ENCODE data around the gene TBC1D2B. TPM values are rescaled to one million over a fixed set of nuclear protein-coding genes. Genes with fewer than 3 reads are reported as not detected.

The TBC1D2B gene
- total RNA-seq, 1 donor from 2014 or later, result 13.8 TPM

DNA sequence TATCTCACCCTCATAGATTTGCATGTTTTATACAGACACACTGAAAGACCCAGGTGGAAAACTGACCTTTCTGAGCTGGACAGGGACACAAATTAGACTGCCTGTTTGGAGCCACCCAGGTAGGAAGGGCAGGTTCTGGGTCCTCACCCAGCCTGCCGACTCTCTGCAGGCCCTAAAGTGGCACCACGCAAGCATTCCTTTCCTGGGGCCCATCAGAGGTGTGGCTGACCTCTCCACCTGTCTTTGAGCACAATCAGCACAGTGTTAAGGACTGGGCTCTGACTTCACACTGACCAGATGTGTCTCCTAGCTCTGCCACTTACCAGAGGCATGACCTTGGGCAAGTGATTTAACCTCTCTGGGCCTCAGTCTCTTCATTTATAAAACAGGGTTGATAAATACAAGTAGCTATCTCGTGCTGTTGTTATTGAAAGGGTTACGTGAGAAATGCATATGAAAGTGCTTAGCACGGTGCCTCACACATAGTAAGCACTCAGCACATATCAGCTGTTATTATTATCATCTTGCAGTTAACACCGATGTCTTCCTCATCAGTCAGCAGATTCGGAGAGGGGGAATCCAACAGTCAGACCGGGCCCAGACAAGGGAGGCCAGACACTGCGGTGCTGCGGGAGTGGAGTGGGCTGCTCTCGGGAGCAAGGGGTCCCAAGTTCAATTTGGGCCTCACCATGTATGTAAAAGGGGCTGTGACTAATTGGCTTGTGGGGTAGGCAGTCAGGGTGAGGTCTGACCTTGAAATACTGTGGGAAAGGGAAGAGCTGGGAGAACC lies 2.0 kb upstream of the TBC1D2B start:
- H3K27me3 Mint-ChIP-seq (ENCODE audit: unreplicated experiment), result peaks cover 4% of the 10 kb centered on the region
- H3K36me3 Mint-ChIP-seq (ENCODE audit: low read depth, unreplicated experiment), result peaks cover 4% of the 10 kb centered on the region
- TF ChIP-seq, protein P1, sequence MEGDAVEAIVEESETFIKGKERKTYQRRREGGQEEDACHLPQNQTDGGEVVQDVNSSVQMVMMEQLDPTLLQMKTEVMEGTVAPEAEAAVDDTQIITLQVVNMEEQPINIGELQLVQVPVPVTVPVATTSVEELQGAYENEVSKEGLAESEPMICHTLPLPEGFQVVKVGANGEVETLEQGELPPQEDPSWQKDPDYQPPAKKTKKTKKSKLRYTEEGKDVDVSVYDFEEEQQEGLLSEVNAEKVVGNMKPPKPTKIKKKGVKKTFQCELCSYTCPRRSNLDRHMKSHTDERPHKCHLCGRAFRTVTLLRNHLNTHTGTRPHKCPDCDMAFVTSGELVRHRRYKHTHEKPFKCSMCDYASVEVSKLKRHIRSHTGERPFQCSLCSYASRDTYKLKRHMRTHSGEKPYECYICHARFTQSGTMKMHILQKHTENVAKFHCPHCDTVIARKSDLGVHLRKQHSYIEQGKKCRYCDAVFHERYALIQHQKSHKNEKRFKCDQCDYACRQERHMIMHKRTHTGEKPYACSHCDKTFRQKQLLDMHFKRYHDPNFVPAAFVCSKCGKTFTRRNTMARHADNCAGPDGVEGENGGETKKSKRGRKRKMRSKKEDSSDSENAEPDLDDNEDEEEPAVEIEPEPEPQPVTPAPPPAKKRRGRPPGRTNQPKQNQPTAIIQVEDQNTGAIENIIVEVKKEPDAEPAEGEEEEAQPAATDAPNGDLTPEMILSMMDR (IDR thresholded peaks at IDR 0.05; ENCODE audit: unreplicated experiment), result no peak
- no peak overlapping the region for H3K27ac Mint-ChIP-seq (ENCODE audit: unreplicated experiment)
- H3K4me3 Mint-ChIP-seq (ENCODE audit: unreplicated experiment), result no peak overlapping the region
- peaks cover 17% of the 10 kb centered on the region for H3K4me1 Mint-ChIP-seq (ENCODE audit: unreplicated experiment)
- no peak for DNase-seq (ENCODE audit: low spot score)
- no peaks in the 10 kb centered on the region for H3K9me3 Mint-ChIP-seq (ENCODE audit: unreplicated experiment)

DNA sequence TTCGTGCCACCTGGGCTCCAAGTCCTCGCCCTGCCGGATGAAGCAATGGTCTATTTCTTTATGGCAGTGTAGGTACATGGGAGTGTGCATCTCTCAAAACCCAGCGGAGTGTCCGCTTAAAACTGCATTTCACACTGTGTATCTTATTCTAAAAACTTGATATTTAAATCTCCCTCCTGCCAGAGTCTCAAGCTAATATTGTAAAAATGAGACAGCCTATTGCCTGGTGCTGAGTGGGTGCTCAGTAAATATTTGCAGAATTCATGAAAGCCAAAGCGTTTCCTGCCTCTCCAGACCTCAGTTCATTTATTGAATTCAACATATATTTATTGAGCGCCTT lies 330 bp upstream of the TBC1D2B start:
- H3K9me3 Mint-ChIP-seq (ENCODE audit: unreplicated experiment), result no peaks in the 10 kb centered on the region
- peaks cover 4% of the 10 kb centered on the region for H3K27me3 Mint-ChIP-seq (ENCODE audit: unreplicated experiment)
- no peak overlapping the region for H3K27ac Mint-ChIP-seq (ENCODE audit: unreplicated experiment)
- TF ChIP-seq, protein P1 (IDR thresholded peaks at IDR 0.05; ENCODE audit: unreplicated experiment), result no peak
- H3K36me3 Mint-ChIP-seq (ENCODE audit: low read depth, unreplicated experiment), result peaks cover 4% of the 10 kb centered on the region
- peak overlapping the region; percentile 87 for H3K4me3 Mint-ChIP-seq (ENCODE audit: unreplicated experiment)
- H3K4me1 Mint-ChIP-seq (ENCODE audit: unreplicated experiment), result peaks cover 19% of the 10 kb centered on the region
- DNase-seq (ENCODE audit: low spot score), result no peak

DNA sequence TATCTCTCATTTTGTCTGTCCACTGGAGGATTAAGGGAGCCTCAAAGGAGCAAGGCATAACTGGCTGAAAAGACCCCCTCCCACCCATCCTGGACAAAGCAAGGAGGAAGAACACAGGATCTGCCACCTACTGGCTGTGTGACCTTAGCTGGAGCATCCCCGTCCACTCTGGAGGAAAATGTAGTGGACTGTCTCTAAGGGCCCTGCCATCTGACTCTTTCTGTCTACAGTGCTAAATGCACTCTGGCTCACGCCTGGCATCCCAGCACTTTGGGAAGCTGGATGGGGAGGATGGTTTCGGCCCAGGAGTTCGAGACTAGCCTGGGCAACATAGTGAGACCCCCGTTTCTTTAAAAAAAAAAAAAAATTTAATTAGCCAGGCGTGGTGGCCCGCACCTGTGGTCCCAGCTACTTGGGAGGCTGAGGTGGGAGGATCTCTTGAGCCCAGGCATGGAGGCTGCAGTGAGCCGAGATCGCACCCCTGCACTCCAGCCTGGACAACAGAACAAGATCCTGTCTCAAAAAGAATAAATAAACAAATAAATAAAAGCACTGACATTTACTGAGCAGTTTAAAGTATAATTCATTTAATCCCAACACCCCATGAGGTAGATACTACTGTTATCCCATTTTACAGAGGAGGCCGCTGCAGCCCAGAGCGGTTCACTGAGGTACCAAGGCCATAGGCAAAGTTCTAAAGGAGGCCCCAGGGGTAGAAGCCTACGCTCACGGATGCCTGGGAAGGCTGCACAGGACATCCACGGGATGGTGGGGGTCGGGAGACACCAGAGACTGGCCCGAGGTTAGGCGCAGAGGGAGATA lies 1.1 kb downstream of the TBC1D2B start:
- TF ChIP-seq, protein P1 (IDR thresholded peaks at IDR 0.05; ENCODE audit: unreplicated experiment), result no peak
- DNase-seq (ENCODE audit: low spot score), result no peak
- peak overlapping the region; percentile 96 for H3K4me3 Mint-ChIP-seq (ENCODE audit: unreplicated experiment)
- no peak overlapping the region for H3K27ac Mint-ChIP-seq (ENCODE audit: unreplicated experiment)
- no peaks in the 10 kb centered on the region for H3K9me3 Mint-ChIP-seq (ENCODE audit: unreplicated experiment)
- peaks cover 5% of the 10 kb centered on the region for H3K27me3 Mint-ChIP-seq (ENCODE audit: unreplicated experiment)
- H3K36me3 Mint-ChIP-seq (ENCODE audit: low read depth, unreplicated experiment), result peaks cover 4% of the 10 kb centered on the region
- H3K4me1 Mint-ChIP-seq (ENCODE audit: unreplicated experiment), result peaks cover 24% of the 10 kb centered on the region

DNA sequence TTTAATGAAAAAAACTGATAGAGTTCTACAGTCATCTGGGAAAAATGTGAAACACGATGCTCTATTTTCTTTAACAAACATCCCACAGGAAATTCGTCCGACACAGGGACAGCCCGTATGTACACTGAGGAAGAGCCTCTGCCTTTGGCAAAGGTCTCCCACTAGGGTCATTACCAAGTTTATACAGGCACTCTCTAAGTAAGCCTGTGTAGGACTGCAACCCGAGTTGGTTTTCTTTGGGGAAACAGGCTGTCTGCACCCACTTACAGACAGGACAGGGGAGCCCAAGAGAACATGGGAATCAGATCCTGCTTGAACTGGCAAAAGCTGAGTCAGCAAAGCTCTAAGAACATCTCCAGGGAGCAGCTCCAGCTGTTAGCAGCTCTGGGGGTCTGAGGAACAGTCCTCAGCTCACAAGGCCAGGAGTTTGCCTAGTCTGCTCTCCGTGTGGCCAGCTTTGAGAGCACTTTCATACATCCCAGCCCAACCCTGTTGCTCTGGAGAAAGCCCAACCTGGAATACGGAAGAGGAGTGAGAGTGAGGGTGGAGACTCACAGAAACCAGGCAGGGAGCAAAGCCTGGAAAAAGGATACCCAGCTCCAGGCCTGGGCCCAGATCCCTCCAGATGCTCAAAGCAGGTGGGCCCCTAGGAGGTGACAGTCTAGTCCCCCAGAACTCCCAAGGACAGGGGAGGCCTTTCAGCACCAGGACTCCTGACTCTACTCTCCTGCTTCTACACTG lies 1.9 kb downstream of the TBC1D2B start:
- TF ChIP-seq, protein P1 (IDR thresholded peaks at IDR 0.05; ENCODE audit: unreplicated experiment), result no peak
- peaks cover 3% of the 10 kb centered on the region for H3K27me3 Mint-ChIP-seq (ENCODE audit: unreplicated experiment)
- peak overlapping the region; percentile 38 for H3K4me3 Mint-ChIP-seq (ENCODE audit: unreplicated experiment)
- peaks cover 4% of the 10 kb centered on the region for H3K36me3 Mint-ChIP-seq (ENCODE audit: low read depth, unreplicated experiment)
- H3K4me1 Mint-ChIP-seq (ENCODE audit: unreplicated experiment), result peaks cover 24% of the 10 kb centered on the region
- peak; percentile 26 for DNase-seq (ENCODE audit: low spot score)
- no peak overlapping the region for H3K27ac Mint-ChIP-seq (ENCODE audit: unreplicated experiment)
- no peaks in the 10 kb centered on the region for H3K9me3 Mint-ChIP-seq (ENCODE audit: unreplicated experiment)
